ENCODE data around the gene KDM8.
"Not testable (repeated sequence)": the region's sequence is repeated elsewhere in the genome, so short reads cannot be mapped to it uniquely, and the experiment has no call there.

Gene KDM8

DNA sequence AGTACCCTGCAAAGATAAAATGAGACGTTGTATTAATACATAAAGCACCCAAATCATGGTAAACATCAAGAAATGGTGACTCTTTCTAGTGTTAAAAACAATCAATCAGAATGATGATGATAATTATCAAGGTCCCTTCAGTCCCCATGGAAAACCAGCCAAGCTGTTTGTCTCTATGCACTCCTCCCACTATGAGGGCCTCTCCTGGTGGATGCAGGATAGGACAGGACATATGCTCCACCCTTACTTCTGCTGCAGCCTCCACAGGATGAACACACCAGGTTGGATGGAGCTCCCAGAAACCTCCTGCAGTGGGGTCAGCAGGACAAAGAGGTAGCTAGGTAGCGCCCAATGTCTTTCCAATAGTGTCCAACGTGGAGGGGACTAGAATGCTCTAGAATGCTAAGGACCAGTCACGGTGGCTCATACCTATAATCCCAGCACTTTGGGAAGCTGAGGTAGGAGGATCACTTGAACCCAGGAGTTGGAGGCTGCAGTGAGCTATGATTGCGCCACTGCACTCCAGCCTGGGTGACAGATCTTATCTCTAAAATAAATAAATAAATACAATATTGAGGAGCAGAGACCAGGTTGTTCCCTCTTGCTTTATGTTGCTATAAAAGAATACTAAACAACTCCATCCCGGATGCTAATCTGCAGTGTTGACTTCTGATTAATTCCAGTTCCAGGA, 9.9 kb upstream of the KDM8 start:
- DNase-seq, result no peak

DNA sequence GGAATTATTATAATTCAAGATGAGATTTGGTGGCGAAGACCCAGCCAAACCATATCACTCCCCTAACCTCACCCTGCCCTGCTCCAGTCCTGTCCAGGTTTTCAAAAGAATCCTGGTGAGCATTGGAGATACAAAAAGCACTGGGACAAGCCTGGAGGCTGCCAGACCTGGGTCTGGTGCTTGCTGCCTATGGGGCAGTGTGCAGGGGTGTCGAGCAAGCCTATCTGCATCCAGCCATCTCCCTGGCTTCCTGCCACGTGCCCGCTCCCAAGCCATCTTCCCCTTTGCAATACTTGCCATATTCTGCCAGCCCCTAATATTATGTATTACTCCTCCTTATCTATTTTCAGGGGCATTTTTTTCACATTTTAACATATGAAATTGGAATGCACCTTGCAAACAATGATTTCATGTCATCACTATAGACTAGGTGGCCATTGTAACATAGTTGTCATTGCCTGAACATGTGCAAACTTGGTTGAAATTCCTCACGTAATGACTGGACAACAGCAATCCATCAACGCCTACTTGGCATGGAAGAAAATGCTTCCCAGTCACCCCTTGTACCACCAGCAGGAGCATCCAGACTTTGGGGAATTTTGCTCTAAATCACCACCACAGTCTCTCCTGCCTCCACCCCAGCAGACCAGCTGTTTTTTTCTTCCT, 8.1 kb upstream of the KDM8 start:
- DNase-seq, result no peak

DNA sequence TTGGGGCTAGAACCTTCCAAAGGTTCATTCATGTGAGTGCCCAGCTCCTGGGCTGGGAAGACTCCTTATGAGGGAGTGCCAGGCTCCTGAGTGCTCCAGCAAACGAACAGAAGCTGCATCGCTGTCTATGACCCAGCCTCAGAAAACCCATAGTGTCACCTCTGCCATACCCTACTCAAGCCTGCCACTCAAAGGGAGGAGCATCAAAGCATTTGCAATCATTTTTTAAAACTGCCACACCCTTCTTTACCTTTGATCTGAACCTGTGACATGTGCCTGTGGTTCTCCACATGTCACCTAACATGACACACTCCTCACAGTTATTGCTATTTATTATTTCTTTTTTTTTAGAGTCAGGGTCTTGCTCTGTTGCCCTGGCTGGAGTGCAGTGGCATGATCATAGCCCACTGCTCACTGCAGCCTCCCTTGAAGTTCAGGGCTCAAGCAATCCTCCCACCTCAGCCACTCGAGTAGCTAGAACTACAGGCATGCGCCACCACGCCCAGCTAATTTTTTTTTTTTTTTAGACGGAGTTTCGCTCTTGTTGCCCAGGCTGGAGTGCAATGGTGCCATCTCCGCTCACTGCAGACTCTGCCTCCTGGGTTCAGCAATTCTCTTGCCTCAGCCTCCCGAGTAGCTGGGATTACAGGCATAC, 7.3 kb upstream of the KDM8 start:
- peak; percentile 52 to 80 for DNase-seq

DNA sequence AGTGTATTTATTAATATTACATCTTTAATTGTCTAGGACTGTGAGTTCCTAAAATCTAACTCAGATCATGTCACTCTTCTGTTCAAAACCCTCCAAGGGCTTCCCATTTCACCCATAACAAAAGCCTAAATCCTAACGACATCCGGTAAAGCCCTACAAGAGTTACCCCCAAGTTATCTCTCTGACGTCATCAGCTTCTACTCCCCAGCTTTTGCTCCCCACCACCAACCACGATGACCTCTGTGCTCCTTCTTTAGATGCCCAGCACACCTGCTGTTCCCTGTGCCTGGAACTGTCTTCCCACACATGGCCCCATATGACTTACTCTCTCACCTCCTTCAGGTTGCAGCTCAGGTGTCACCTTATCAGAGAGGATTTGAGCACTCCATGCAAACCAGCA, 6.3 kb upstream of the KDM8 start:
- no peak for DNase-seq

DNA sequence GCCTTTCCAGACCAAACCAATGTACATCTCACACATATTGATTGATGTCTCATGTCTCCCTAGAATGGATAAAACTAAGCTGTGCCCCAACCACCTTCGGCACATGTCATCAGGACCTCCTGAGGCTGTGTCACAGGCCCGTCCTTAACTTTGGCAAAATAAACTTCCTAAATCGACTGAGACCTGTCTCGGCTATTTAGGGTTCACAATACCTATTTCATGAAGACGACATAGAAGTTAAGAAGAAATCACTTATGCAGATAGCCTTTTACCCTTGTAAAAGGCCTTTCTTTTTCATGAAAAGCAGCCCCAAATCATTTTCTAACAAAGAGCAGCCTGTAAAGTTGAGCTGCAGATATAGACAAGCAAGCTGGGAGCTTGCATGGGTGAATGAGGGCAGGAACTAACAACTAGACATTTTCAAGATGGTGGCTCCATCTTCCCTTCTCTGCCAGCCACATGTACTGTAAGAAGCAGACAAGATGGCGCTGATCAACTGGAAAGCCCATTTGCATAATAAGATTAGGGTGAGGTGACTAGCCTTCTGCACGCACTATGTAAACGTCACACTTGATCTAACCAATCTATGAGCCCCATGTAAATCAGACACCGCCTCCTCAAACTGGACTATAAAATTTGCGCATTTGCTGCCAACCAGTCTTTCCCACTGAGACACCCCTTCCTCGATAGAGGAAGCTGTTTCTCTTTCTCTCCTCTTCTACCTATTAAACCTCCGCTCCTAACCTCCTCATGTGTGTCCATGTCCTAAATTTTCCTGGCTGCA, 4.7 kb upstream of the KDM8 start:
- DNase-seq, result no peak

DNA sequence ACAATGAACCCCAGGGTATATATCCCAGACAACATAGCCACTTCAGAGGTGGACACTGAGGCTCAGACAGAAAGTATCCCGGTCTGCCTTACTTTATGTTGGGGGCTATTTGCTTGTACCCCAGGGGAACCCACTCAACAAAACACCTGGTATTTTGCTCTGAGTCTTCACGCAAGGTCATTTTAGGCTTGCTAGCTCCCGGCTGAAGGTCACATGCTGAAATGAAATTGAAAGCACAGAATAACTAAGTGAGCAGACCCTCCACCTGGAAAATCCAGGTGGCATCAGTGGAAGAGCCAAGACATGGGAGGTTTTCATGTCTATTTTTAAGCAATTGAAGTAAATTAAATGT, 4.1 kb upstream of the KDM8 start:
- no peak for DNase-seq

DNA sequence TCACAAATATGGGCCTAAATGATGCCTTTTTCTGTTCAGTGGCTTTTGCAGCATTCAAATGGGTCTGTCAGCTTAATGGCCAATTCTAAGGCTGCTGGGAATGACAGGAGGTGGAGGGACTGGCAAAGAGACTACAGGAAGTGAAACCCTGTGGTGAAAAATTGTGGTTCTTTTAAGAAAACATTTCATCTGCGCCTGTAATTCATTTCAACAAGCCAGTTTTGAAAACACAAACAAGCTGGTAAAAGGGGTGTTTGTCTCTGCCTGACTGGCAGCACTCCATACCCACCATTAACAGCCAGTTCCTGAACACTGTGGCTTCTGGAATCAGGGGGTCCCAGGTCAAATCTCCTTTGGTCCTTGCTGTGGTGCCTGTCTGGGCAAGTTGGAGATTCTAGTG, 3.6 kb upstream of the KDM8 start:
- peak; percentile 32 to 65 for DNase-seq

DNA sequence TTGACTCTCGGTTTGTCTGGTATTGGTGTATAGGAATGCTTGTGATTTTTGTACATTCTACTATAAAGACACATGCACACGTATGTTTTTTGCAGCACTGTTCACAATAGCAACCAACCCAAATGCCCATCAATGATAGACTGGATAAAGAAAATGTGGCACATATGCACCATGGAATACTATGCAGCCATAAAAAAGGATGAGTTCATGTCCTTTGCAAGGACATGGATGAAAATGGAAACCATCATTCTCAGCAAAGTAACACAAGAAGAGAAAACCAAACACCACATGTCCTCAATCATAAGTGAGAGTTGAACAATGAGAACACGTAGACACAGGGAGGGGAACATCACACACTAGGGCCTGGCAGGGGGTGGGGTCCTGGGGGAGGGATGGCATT, 2.4 kb upstream of the KDM8 start:
- not testable (repeated sequence) for DNase-seq

DNA sequence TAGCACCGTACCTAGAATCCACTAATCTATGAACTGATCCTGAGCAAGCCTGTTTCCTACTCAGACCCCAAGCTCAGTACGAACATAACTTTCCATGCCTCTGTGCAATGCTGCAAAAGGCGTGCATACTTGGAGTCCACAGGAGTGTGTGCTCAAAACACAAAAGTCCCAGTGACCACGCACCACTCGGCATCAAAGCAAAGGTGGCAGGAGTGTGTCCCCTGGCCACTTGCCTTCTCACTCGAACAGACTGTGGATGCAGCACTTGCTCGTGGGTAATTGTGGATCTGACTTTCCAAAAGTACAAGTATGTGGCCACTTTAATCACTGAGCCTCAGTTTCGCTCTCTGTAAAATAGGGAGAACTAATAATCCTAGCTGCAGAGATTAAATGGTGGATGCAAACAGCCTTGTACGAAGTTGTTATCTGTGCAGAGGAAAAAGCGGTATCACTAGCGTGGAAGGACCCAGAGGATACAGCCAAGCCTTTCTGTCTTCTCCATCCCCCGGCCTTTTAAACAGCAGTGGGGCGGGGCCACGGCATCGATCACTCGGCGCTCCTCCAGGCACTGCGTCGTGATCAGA, 311 bp upstream of the KDM8 start:
- peak; percentile 89 to 93 for DNase-seq

DNA sequence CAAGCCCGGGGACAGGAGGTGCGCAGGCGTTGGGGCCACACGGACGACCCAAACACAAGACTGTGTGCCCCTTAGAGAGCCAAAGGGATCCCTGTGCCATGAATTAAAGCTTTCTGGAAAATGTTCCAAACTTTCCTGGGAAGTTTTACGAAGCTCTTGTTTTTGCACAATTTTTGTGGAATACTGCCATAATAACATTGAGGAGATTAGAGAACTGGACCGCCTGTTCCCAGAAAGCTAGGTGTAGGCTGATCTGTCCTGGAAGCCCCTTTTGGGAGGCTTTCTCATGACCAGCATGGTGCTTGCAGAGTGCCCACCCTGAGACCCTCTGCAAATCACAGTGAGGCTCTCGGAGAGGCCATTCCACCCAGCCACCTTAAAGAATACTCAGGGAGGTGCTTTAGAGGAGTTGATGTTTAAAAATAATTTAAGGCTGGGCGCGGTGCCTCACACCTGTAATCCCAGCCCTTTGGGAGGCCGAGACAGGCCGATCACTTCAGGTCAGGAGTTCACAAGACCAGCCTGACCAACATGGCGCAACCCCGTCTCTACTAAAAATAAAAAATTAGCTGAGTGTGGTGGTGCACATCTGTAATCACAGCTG, 1.1 kb downstream of the KDM8 start:
- DNase-seq, result no peak

DNA sequence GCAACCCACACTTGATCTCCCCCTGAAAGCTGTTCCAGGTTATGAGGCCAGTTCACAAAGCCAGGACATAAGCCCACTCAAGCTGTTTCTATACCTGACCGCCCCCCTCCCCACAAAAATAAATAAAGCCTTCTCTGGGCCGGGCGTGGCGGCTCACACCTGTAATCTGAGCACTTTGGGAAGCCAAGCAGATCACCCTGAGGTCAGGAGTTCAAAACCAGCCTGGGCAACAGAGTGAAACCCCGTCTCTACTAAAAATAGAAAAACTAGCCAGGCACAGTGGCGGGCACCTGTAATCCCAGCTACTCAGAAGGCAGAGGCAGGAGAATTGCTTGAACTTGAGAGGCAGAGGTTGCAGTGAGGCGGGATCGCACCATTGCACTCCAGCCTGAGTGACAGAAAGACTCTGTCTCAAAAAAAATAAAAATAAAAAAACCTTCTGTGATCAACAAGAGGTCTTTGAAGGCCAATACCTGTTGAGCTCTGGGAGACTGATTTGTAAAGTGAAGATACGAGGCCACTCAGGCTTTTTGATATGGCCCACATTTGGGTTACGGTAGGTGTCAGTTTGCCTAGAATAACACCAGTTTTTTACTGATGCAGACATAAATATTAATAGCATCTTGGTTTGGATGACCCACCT, 2.2 kb downstream of the KDM8 start:
- DNase-seq, result no peak

DNA sequence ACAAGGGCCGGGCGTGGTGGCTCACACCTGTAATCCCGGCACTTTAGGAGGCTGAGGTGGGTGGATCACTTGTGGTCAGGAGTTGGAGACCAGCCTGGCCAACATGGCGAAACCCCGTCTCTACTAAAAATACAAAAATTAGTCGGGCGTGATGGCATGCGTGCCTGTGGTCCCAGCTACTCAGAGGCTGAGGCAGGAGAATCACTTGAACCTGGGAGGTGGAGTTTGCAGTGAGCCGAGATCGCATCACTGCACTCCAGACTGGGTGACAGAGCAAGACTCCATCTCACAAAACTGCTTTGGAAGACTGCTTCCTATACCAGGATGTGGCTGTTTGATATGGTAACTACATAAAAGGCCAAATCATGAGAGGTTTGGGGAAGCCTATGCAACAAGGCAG, 3.8 kb downstream of the KDM8 start:
- not testable (repeated sequence) for DNase-seq

DNA sequence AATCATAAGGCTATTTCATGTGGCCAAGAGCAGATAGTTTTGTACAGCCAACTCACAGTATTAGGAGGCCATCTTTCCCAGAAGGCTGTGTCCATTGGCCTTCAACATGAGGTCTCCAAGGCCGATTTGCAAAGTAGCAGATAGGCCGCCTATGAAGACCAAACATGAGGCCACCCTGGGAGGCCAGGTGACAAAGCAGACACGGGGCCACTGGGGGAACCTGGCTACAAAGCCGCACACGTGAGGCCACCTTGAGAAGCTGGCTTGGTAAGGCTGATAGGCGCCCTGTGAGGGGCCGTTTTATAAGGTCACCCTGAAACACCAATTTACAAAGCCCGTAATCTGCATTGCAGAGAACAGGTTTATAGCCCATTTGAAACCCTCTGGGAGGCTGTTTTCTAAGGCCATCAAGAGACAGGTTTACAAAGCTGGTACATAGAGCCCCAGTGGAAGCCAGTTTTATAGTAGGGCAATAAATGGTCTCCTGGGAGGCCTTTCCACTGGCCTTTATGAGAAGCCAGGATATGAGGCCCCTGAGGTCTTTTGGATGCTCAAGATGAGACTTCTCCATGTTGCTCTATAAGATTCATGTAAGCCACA, 4.9 kb downstream of the KDM8 start:
- DNase-seq, result no peak

DNA sequence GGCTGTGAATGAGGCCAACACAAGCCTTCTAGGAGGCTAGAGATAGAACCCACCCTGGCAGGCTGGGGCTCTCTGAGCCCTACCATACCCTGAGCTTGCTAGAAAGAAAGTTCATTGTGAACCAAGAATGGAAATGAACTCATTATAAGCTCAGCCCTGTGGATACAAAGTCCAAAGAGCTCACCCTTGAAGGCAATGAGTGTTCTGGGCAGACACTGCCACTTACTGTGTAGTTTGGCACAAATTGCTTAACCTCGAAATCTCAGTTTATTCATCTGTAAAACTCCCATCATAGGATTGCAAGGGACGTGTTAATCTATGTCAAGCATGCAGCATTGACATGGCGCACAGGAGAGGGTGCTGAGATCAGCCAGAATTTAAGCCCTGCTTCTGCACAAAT, 5.5 kb downstream of the KDM8 start:
- DNase-seq, result no peak

DNA sequence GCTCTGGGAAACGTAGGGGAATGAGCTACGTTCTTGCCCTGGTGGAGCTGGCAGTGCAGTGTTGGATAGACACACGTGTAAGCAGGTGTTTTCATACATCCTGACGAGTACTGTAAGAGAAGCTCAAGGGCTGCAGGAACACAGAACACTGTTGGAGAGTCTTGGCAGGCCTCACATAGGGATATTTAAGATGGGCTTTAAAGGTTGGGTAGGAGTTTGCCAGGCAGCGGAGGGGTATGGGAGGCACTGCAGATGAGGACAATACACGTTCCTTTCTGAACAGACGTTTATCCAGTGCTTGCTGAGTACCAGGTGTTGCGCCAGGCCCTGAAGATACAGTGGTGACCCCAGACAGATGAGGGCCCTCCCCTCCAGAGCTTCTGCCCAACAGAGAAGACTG, 6.3 kb downstream of the KDM8 start:
- DNase-seq, result no peak

DNA sequence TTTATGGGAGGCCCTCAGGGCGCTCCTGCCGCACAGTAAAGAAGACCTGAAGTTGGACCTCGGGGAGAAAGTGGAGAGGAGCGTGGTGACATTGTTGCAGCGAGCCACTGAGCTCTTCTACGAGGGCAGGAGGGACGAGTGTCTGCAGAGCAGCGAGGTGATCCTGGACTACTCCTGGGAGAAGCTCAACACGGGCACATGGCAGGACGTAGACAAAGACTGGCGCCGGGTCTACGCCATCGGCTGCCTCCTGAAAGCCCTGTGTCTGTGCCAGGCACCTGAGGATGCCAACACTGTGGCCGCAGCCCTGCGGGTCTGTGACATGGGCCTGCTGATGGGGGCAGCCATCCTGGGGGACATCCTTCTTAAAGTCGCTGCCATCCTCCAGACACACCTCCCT, 6.8 kb downstream of the KDM8 start:
- no peak for DNase-seq

DNA sequence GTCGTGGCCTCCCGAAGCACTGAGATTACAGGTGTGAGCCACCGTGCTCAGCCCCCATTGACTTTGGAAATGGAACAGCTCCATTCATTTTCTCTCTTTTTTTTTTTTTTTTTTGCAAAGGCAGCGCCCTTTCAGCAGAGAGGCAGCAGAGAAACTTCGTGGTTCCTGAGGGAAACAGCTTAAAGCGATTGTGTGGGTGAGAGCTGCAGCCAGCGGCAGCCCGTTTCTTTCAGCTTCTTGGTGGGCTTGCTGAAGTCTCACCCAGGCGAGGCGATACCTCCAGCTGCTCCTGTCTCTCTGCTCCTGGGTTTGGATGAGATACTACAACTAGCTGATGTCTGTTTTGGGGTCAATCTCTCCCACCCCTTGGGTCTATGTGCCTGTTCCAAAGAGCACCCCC, 7.7 kb downstream of the KDM8 start:
- DNase-seq, result no peak

DNA sequence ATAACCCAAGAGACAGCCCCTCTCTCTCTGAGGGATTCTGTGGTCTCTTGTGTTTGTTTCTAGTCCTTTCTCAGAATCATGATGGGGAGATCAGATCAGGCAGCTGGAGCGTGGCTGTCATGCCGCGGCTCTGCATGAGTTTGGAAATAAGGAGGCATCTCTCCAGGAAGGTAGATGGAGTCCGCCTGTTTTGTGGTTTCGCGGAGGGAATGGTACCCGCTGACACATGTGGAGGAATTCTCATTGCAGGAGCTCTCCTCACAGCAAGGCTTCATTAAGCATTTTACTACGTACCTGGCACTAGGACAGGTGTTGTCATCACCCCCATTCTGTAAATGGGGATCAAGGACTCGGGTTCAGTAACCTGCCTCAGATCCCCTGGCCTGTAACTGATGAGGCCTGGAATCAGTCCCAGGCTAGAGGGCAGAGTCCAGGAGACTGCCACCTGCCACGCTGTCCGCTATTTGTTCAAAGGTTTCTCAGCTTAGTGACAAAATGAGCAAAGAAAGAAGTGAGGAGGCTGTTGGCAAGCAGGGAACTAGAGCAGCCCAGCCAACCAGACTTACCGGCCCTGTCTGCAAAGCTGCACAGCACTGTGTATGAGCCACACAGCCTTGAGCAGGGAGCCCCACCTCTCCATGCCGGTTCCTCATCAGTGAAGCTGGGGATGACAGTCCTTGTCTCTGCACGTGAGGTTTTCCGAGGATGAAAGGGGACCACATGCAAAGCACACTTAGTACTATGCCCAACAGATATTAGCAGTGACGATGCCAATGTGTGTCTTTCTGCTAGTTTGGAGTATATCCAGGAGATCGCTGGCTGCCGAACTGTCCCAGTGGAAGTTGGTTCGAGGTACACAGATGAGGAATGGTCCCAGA, 11.0 kb downstream of the KDM8 start:
- no peak for DNase-seq

DNA sequence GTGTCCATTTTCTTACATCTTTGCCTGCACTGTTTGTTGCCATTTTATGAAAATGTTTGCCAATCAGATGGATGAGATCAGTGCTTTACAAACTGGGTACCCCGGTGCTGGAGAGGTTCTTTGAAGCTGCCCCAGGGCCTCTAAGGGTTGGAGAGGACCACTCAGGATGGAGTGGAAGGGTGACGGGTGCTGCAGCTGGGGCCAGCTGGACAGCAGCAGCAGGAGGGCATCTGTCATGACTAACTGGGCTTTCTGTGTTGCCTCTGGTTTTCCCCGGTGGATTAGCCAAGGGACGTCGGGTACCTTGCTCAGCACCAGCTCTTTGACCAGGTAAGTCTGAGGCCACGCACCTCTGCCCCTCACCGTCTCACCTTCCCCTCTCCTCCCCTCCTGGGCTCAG, 12.3 kb downstream of the KDM8 start:
- no peak for DNase-seq

DNA sequence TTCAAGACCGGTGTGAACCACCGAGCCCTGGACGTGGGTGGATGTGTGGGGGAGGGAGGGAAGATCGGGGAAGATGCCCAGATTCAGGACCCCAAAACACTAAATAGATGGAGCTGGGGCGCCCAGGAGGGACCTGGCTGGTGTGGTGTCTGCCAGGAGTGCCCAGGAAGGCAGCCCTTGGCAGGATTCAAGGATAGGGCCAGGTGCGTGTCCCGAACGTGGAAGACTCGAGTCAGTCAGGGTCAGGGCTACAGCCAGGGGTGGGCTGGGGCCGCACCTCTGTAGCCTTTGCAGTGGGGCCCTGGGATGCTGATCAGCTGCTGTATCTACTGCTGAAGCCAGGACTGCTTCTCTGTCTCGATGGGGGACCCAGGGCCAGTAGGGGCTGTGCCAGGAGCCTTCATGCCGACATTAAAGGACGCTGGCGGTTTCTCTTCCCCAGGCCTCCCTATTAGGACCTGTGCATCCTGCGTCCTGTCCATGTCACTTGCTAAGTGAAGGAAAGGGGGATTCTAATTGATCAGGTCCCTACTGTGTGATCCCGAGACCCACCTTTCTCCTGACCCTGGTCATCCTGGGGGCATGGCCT, 13.1 kb downstream of the KDM8 start:
- DNase-seq, result no peak

DNA sequence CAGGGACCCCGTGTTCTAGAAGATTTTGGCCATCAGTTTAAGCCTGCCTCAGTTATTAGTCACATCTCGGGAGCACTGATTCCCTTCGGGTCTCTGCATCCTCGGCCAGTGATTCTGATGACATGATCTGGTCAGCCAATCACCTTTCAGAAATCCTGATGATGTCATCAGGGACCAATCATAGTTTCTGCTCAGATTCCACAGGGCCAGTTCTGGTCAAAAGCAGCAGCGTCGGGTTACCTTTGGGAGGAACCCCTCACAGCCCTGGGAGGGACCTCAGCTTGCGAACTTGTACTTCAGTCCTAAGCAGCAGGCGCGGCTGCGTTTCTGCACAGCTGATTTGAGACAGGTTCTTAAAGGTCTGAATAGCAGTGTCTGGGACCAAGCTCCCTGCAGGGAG, 13.9 kb downstream of the KDM8 start:
- DNase-seq, result no peak

All from CD4-positive, alpha-beta T cell treated with Interferon alpha-2 for 1 hour (primary cell).